SK-MEL-5 (cell line): ENCODE data around the gene PSME3IP1. TPM values are rescaled to one million over a fixed set of nuclear protein-coding genes. Genes with fewer than 3 reads are reported as not detected.
"Not testable (repeated sequence)": the region's sequence is repeated elsewhere in the genome, so short reads cannot be mapped to it uniquely, and the experiment has no call there.

ENCODE experiments used
- DNase-seq: peaks from one replicate; pipeline ENCODE4 v3.0.0-alpha.2; 2016; ENCODE audit warnings: low read depth, low spot score
- in situ Hi-C: cut with HindIII; loops from 2 replicates; pipeline ENCODE4 v1.10.0; 2016; ENCODE audit warnings: low sequenced_read_pairs, high pct_unique_total_duplicates, low pct_unique_long_range_greater_than_20kb
- total RNA-seq: library from RNA; depleted of rRNA; stranded (reverse); fragments of >200 nt; shearing (Covaris generic); gene quantifications from 2 replicates; pipeline ENCODE4 v1.2.3, GENCODE V29; 2014

The PSME3IP1 gene
- total RNA-seq, 1 experiment from 2014 or later: 71.2 TPM

- DNase-seq: no peak
- in situ Hi-C loops: no loop called here
Measured at GRCh38 chr16:57118461-57119084, 67.3 kb downstream of the PSME3IP1 start.

GRCh38 chr16:57115514-57116182 lies 70.2 kb downstream of the PSME3IP1 start:
- no peak for DNase-seq
- in situ Hi-C loops: no loop called here

- no peak for DNase-seq
- in situ Hi-C loops: no loop called here
Measured at GRCh38 chr16:57115168-57115513, 70.7 kb downstream of the PSME3IP1 start.

GRCh38 chr16:57113664-57114063 lies 72.2 kb downstream of the PSME3IP1 start:
- DNase-seq: no peak
- in situ Hi-C loops: no loop called here

- in situ Hi-C loops: no loop called here
- DNase-seq: peak; percentile 7
Measured at GRCh38 chr16:57113042-57113453, 72.8 kb downstream of the PSME3IP1 start.

- in situ Hi-C loops: no loop called here
- DNase-seq: no peak
Measured at GRCh38 chr16:57112403-57113041, 73.3 kb downstream of the PSME3IP1 start.

- no peak for DNase-seq
- in situ Hi-C loops: no loop called here
Measured at GRCh38 chr16:57111420-57111819, 74.4 kb downstream of the PSME3IP1 start.

- no peak for DNase-seq
- in situ Hi-C loops: no loop called here
Measured at GRCh38 chr16:57110937-57111336, 74.9 kb downstream of the PSME3IP1 start.

GRCh38 chr16:57109259-57110105 lies 76.4 kb downstream of the PSME3IP1 start:
- DNase-seq, in situ Hi-C loops: not testable (repeated sequence)

- DNase-seq: no peak
- in situ Hi-C loops: no loop called here
Measured at GRCh38 chr16:57108432-57108831, 77.4 kb downstream of the PSME3IP1 start.

- in situ Hi-C loops: no loop called here
- no peak for DNase-seq
Measured at GRCh38 chr16:57107321-57107922, 78.4 kb downstream of the PSME3IP1 start.

- in situ Hi-C loops: no loop called here
- DNase-seq: no peak
Measured at GRCh38 chr16:57106767-57107166, 79.1 kb downstream of the PSME3IP1 start.

- in situ Hi-C loops: no loop called here
- DNase-seq: no peak
Measured at GRCh38 chr16:57105184-57105583, 80.7 kb downstream of the PSME3IP1 start.

GRCh38 chr16:57104706-57105105 lies 81.1 kb downstream of the PSME3IP1 start:
- in situ Hi-C loops: no loop called here
- DNase-seq: no peak

- in situ Hi-C loops: no loop called here
- no peak for DNase-seq
Measured at GRCh38 chr16:57102888-57103851, 82.7 kb downstream of the PSME3IP1 start.
